ENCODE results near the gene PDE3B. TPM values are rescaled to one million over a fixed set of nuclear protein-coding genes. Genes with fewer than 3 reads are reported as not detected.

PDE3B gene
- polyA plus RNA-seq, 1 of the 3 experiments (the other 2 are of a cell fraction): 0.26 TPM

- no peak for TF ChIP-seq TCF12 (IDR thresholded peaks at IDR 0.05)
Measured at GRCh38 chr11:14905104-14906033, 261.8 kb downstream of the PDE3B start (continued).

- ChIA-PET CTCF (interaction anchor here (0.8 to 9.0 kb wide), 31 partner anchors 8 to 606 kb away, joined by 3 to 198 read pairs (median 9); partner anchors contain the start of genes CALCB and CYP2R1), POLR2A (no interaction called here)
- Histone ChIP-seq H4K20me1 (ENCODE audit: insufficient read depth) (no peaks in the 10 kb centered on the region), H3K36me3 (replicated peaks in 1 of 2; ENCODE audit: control insufficient read depth in 1 of 2, insufficient read depth in 2 of 2, low read length in 1 of 2) (no peaks in the 10 kb centered on the region), H3K27me3 (ENCODE audit: insufficient read depth) (no peaks in the 10 kb centered on the region; the same call in 1 of the 2 replicates), H3K4me2 (no peak overlapping the region), H3K9ac (no peak overlapping the region), H3K9me3 (no peaks in the 10 kb centered on the region), H3F3A (replicated peaks; ENCODE audit: insufficient read depth) (peaks cover 8% of the 10 kb centered on the region), H3K4me1 (ENCODE audit: control insufficient read depth in 1 of 2, insufficient read depth in 2 of 2, low read depth in 1 of 2, low read length in 1 of 2) (peaks cover 0 to 3% of the 10 kb centered on the region in 2 experiments; a peak in 2 of 4 replicates), H3K27ac (ENCODE audit: low read depth in 2 of 2, low read length in 1 of 2) (no peak overlapping the region), H3K79me2 (ENCODE audit: insufficient read depth) (no peaks in the 10 kb centered on the region), H3K4me3 (ENCODE audit: low read depth in 2 of 2, low read length in 1 of 2) (no peak overlapping the region), H3K9me2 (no peaks in the 10 kb centered on the region), H2AFZ (ENCODE audit: low read depth) (no peak overlapping the region)
- TF ChIP-seq EP300 (IDR thresholded peaks at IDR 0.05; ENCODE audit: borderline replicate concordance in 1 of 2, low read depth in 1 of 2, low read length in 1 of 2): no peak
- TF ChIP-seq IRF3 (IDR thresholded peaks at IDR 0.05; ENCODE audit: low read depth, low read length): no peak
- TF ChIP-seq PBX3 (IDR thresholded peaks at IDR 0.05): no peak
- TF ChIP-seq ZBTB33 (IDR thresholded peaks at IDR 0.05; ENCODE audit: borderline replicate concordance, low read depth): no peak
- TF ChIP-seq RCOR1 (IDR thresholded peaks at IDR 0.05; ENCODE audit: low read length): no peak
- TF ChIP-seq REST (IDR thresholded peaks at IDR 0.05; ENCODE audit: low read depth, low read length): no peak
- TF ChIP-seq YY1 (IDR thresholded peaks at IDR 0.05; ENCODE audit: low read depth): no peak
- no peak for TF ChIP-seq NRF1 (IDR thresholded peaks at IDR 0.05; ENCODE audit: low read depth, low read length)
- no peak for TF ChIP-seq RFX5 (IDR thresholded peaks at IDR 0.05; ENCODE audit: low read length)
- TF ChIP-seq TEAD4 (IDR thresholded peaks at IDR 0.05; ENCODE audit: borderline replicate concordance, insufficient read depth): no peak
- DNase-seq: no peak
- WGBS (ENCODE audit: low lambda C conversion rate): 80% methylated on average over 3 of the region's 5 CpGs
Measured at GRCh38 chr11:14906578-14906977, 263.0 kb downstream of the PDE3B start.

All from SK-N-SH (cell line).